ENCODE data around the gene DFFA. TPM values are rescaled to one million over a fixed set of nuclear protein-coding genes. Genes with fewer than 3 reads are reported as not detected.

Gene DFFA
- polyA plus RNA-seq, 4 donors = 8.9 to 30.3 (median 17.2) TPM

DNA sequence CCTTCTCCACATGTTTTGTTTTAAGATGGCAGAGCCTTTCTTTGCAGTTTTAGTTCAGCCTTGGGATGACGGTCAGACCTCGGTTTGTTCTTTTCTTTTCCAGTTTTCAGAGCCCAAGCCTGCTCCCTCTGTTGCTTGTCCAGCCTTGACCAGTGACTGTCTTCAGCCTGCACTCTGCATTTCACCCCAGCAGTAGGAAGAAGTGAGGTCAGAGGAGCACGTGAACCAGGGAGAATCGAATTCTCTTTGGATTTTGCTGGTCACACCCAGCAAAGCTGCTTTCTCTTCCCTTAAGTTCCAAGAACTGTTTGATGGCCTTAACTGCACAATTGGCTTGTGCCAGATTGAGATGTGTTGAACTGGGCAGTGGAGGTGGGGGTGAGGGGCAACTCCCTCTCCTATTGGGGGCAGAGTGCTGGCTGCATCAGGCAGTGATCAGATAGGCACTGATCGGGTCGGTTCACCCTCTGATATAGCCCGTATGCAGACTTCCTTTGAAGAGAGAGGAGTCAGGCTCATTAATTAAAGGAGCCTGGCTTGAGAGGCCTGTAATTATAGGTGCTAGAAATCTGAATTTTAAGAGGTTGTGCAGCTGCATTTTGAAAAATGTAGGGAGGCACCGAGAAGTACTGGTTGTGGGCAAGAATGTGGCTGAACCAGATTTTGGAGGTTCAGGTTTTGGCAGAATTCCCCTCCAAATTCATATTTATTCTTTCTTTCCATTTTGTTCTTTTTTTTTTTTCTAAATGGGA, 44.8 kb upstream of the DFFA start:
- FAIRE-seq (no peak), DNase-seq (no peak)
- H3K36me3 ChIP-seq (ENCODE audit: control insufficient read depth in 3 of 3, insufficient read depth in 2 of 3, low read depth in 1 of 3, low read length in 3 of 3) = peaks cover 0 to 24% (median 0%) of the 10 kb centered on the region in 3 donors
- no peak overlapping the region for H3K27ac ChIP-seq (ENCODE audit: low read depth in 1 of 3, low read length in 2 of 3)
- 58 to 68% (median 60%) methylated on average over 8 of the region's 8 CpGs for WGBS, 3 donors
- no peak overlapping the region for H3K4me3 ChIP-seq (ENCODE audit: low read depth in 1 of 3, low read length in 3 of 3)
- no peaks in the 10 kb centered on the region for H3K27me3 ChIP-seq (ENCODE audit: control insufficient read depth in 3 of 3, insufficient read depth in 3 of 3, low read length in 3 of 3)
- H3K4me1 ChIP-seq (ENCODE audit: control insufficient read depth in 3 of 3, insufficient read depth in 2 of 3, low read depth in 1 of 3, low read length in 2 of 3) = peaks cover 0 to 7% (median 0%) of the 10 kb centered on the region in 3 donors
- no peaks in the 10 kb centered on the region for H3K9me3 ChIP-seq (ENCODE audit: control insufficient read depth in 2 of 2, insufficient read depth in 1 of 2, low read depth in 1 of 2, low read length in 1 of 2)

DNA sequence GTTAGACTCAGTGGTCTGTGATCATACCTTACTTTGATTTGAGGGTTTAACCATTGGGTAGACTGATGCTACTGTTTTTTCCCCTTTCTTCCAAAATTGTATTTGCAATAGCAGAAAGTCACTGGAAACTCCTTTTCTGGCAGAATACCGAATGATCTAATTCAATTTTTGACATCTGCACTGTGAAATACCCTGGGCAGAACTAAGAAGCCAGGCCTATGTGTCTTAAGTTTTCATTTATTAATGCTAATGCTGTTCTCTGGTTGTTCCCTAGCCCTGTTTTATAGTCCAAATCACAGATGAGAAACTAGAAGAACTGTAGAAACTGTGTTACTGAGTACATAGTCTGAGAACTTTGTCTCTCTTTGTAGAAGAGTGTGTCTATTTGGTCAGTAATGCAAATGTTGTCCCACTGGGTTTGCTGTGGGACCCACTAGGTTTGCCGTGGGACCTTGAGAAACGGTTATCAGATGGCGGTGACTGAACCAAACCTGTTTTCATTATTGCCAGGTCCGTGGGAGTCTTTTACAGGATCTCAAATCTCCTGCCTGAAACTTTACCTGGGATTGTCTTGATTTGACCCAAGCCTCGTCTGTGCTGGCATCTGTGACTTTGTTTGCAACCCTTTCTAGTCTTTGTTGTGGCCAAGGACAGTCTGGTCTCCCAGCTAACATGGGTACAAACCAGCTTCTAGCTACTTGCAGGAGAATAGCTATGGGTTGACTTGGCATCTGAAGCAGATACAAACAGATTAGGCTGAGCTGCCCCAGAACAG, 43.8 kb upstream of the DFFA start:
- WGBS, 3 donors = 78 to 86% (median 86%) methylated on average over 6 of the region's 6 CpGs
- no peak for DNase-seq
- H3K27ac ChIP-seq (ENCODE audit: low read depth in 1 of 3, low read length in 2 of 3) = no peak overlapping the region
- no peak overlapping the region for H3K4me3 ChIP-seq (ENCODE audit: low read depth in 1 of 3, low read length in 3 of 3)
- no peak for FAIRE-seq
- peaks cover 0 to 27% (median 0%) of the 10 kb centered on the region in 3 donors for H3K36me3 ChIP-seq (ENCODE audit: control insufficient read depth in 3 of 3, insufficient read depth in 2 of 3, low read depth in 1 of 3, low read length in 3 of 3)
- no peaks in the 10 kb centered on the region for H3K9me3 ChIP-seq (ENCODE audit: control insufficient read depth in 2 of 2, insufficient read depth in 1 of 2, low read depth in 1 of 2, low read length in 1 of 2)
- H3K4me1 ChIP-seq (ENCODE audit: control insufficient read depth in 3 of 3, insufficient read depth in 2 of 3, low read depth in 1 of 3, low read length in 2 of 3) = peaks cover 0 to 17% (median 3%) of the 10 kb centered on the region in 3 donors
- no peaks in the 10 kb centered on the region for H3K27me3 ChIP-seq (ENCODE audit: control insufficient read depth in 3 of 3, insufficient read depth in 3 of 3, low read length in 3 of 3)

DNA sequence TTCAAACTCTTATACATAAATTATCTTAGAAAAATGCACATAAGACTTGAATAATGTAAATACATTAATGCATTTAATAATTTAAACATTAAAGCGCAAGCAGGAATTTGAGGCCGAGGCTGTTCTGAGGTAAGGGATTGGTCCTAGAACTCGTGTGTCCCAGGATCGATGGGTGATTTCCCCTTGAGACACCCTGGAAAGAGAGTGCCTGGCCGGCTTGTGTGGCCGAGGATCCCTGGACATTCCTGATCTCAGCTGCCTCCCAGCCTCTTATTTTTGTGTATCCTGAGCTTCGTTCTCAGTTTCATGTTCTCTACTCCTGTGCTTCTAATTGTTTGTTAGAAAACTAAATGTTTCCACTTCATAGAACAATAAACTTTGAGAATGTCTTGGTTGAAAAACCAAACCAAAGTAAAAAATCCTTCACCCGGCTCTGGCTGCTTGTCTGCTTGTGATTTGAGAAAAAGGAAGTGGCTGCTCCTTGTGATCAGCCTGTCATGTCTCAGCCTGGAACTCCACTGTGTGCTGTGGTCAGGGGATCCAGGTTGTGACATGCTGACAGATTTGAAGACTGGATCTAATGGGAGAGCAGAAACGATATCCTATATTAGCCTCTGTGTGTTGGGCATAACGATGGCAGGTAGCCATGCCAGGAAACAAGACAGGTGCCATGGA, 43.1 kb upstream of the DFFA start:
- no peak overlapping the region for H3K27ac ChIP-seq (ENCODE audit: low read depth in 1 of 3, low read length in 2 of 3)
- peaks cover 0 to 27% (median 0%) of the 10 kb centered on the region in 3 donors for H3K36me3 ChIP-seq (ENCODE audit: control insufficient read depth in 3 of 3, insufficient read depth in 2 of 3, low read depth in 1 of 3, low read length in 3 of 3)
- no peaks in the 10 kb centered on the region for H3K27me3 ChIP-seq (ENCODE audit: control insufficient read depth in 3 of 3, insufficient read depth in 3 of 3, low read length in 3 of 3)
- H3K4me1 ChIP-seq (ENCODE audit: control insufficient read depth in 3 of 3, insufficient read depth in 2 of 3, low read depth in 1 of 3, low read length in 2 of 3) = peaks cover 0 to 22% (median 7%) of the 10 kb centered on the region in 3 donors
- no peak overlapping the region for H3K4me3 ChIP-seq (ENCODE audit: low read depth in 1 of 3, low read length in 3 of 3)
- H3K9me3 ChIP-seq (ENCODE audit: control insufficient read depth in 2 of 2, insufficient read depth in 1 of 2, low read depth in 1 of 2, low read length in 1 of 2) = no peaks in the 10 kb centered on the region
- DNase-seq (no peak), FAIRE-seq (no peak)
- 75 to 85% (median 81%) methylated on average over 10 of the region's 10 CpGs for WGBS, 3 donors

DNA sequence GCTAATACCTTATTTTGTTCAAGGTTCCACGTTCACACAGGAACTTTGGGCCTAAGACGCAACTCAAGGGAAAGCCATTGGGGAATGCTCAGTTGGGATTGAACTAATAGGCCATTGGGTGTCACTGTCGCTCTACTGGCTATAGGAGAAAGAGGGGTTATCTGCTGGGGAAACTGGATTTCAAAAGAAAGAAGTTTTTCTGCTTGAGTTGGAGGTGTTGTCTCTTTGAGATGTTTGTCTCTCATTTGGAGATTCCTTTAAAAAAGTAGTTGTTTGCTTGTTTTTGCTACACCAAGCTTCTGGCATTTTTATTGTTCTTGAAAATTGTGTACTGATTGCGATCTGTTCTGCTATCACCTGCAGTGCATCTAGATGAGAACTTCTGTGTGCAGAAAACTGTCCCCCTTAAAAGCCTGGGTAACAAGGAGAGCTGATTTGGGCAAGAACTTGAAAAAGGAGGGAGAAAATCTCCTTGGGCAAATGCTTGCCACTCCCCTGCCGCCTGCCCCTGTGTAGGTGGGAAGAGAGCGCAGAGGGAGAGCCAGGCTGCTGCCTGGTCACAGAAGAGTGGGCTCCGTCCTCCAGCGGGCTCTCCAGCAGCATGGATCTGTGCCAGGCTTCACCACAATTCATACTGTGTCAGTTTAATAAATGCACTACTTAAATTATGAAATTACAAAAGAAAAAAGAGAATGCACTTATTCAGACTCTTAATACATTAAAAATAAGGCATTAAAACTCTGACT, 42.3 kb upstream of the DFFA start:
- DNase-seq = peak in 1 of 2 donors; percentile 22
- FAIRE-seq = no peak
- peaks cover 0 to 24% (median 13%) of the 10 kb centered on the region in 3 donors for H3K4me1 ChIP-seq (ENCODE audit: control insufficient read depth in 3 of 3, insufficient read depth in 2 of 3, low read depth in 1 of 3, low read length in 2 of 3)
- H3K27me3 ChIP-seq (ENCODE audit: control insufficient read depth in 3 of 3, insufficient read depth in 3 of 3, low read length in 3 of 3) = no peaks in the 10 kb centered on the region
- 82 to 87% (median 85%) methylated on average over 8 of the region's 8 CpGs for WGBS, 3 donors
- H3K36me3 ChIP-seq (ENCODE audit: control insufficient read depth in 3 of 3, insufficient read depth in 2 of 3, low read depth in 1 of 3, low read length in 3 of 3) = peaks cover 0 to 21% (median 0%) of the 10 kb centered on the region in 3 donors
- no peak overlapping the region for H3K27ac ChIP-seq (ENCODE audit: low read depth in 1 of 3, low read length in 2 of 3)
- H3K4me3 ChIP-seq (ENCODE audit: low read depth in 1 of 3, low read length in 3 of 3) = no peak overlapping the region
- no peaks in the 10 kb centered on the region for H3K9me3 ChIP-seq (ENCODE audit: control insufficient read depth in 2 of 2, insufficient read depth in 1 of 2, low read depth in 1 of 2, low read length in 1 of 2)

DNA sequence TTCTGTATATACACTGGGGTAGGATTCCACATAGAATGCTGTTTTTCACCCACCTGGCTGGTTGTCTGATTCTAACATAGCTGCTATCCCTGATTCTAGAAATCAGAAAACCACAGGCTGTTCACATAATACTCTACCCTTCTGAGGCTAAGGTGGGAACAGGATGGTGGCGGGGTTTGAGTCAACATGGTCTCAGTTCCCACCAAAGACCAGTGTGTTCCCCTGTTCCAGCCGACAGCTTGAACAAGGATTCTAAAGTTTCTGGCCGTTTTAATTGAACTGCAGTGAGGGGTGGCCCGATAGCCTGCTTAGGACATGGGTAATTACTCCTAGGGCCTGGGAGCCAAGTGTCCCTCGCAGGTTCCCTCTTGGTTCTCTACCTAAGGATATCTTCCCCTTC, 40.9 kb upstream of the DFFA start:
- Histone ChIP-seq H3K4me3 (ENCODE audit: low read depth in 1 of 3, low read length in 3 of 3) (no peak overlapping the region), H3K27me3 (ENCODE audit: control insufficient read depth in 3 of 3, insufficient read depth in 3 of 3, low read length in 3 of 3) (no peaks in the 10 kb centered on the region), H3K9me3 (ENCODE audit: control insufficient read depth in 2 of 2, insufficient read depth in 1 of 2, low read depth in 1 of 2, low read length in 1 of 2) (no peaks in the 10 kb centered on the region), H3K36me3 (ENCODE audit: control insufficient read depth in 3 of 3, insufficient read depth in 2 of 3, low read depth in 1 of 3, low read length in 3 of 3) (peaks cover 0 to 25% (median 0%) of the 10 kb centered on the region in 3 donors), H3K27ac (ENCODE audit: low read depth in 1 of 3, low read length in 2 of 3) (peak overlapping the region in 1 of 3 donors; percentile 32), H3K4me1 (ENCODE audit: control insufficient read depth in 3 of 3, insufficient read depth in 2 of 3, low read depth in 1 of 3, low read length in 2 of 3) (peaks cover 0 to 21% (median 13%) of the 10 kb centered on the region in 3 donors)
- DNase-seq (no peak), FAIRE-seq (no peak)
- 84 to 90% (median 85%) methylated on average over 5 of the region's 5 CpGs for WGBS, 3 donors

DNA sequence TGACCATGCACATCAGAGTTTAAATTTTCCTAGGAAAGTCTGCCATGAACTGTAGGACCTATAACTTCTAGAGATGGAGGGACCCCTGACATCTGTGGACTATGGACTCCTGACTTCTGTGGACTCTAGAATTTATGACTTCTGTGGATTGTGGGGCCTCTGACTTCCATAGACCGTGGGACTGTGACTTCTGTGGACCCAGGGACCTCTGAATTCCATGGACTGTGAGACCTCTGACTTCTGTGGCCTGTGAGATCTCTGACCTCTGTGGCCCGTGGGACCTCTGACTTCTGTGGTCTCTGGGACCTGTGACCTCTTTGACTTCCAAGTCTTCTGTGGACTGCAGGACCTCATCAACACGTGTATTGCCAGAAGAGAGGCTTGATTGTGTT, 39.2 kb upstream of the DFFA start:
- 20 to 47% (median 22%) methylated on average over 3 of the region's 3 CpGs for WGBS, 3 donors
- peaks cover 0 to 19% (median 13%) of the 10 kb centered on the region in 3 donors for H3K4me1 ChIP-seq (ENCODE audit: control insufficient read depth in 3 of 3, insufficient read depth in 2 of 3, low read depth in 1 of 3, low read length in 2 of 3)
- no peak for FAIRE-seq
- peak overlapping the region; percentile 8 to 72 (median 66) for H3K27ac ChIP-seq (ENCODE audit: low read depth in 1 of 3, low read length in 2 of 3)
- H3K27me3 ChIP-seq (ENCODE audit: control insufficient read depth in 3 of 3, insufficient read depth in 3 of 3, low read length in 3 of 3) = no peaks in the 10 kb centered on the region
- no peak for DNase-seq
- H3K9me3 ChIP-seq (ENCODE audit: control insufficient read depth in 2 of 2, insufficient read depth in 1 of 2, low read depth in 1 of 2, low read length in 1 of 2) = no peaks in the 10 kb centered on the region
- H3K36me3 ChIP-seq (ENCODE audit: control insufficient read depth in 3 of 3, insufficient read depth in 2 of 3, low read depth in 1 of 3, low read length in 3 of 3) = peaks cover 0 to 21% (median 0%) of the 10 kb centered on the region in 3 donors
- H3K4me3 ChIP-seq (ENCODE audit: low read depth in 1 of 3, low read length in 3 of 3) = no peak overlapping the region

DNA sequence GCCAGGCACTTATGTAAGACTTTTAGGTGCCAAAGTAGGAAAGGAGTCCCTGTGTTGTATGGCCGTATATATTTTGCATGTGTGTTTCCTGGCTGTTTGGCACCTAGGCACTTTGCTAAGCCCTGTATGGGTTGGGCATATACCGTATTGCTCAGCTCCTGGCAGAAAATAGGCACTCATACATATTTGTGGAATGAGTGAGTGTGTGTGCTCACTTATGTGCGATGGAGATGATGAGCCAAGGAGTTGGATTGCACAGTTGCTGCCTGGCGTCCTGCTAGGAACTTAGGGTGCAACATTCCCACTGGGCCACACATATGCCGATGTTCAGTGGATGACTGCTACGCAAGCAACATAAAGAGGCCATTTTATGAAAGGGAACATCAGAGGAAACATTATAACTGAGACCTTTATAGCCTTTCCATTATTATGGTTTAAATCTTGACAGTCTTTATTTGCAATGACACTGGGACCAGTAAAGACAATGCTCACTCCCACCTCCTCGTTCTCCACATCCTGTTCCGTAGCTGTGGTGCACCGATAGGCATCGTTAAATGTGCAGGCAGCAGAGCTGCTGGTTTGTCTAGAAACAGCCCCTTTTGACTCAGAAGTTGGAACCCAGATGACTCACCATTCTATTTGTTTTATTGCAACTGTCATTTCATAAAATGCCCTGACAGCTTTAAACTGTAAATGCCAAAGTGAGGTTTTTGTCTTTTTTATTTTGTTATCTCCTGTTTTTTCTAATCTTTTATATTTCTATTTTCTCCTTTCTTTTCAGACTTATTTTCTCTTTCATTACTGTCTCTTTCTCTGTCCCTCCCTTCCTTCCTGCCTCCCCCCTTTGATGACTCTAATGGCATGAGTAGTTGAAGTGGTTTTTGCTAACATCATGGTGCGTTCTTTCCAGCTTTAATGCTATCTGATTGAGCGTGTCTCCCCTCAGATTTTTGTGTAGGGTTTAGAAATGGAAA, 38.5 kb upstream of the DFFA start:
- 40 to 59% (median 52%) methylated on average over 12 of the region's 12 CpGs for WGBS, 3 donors
- peaks cover 0 to 21% (median 0%) of the 10 kb centered on the region in 3 donors for H3K36me3 ChIP-seq (ENCODE audit: control insufficient read depth in 3 of 3, insufficient read depth in 2 of 3, low read depth in 1 of 3, low read length in 3 of 3)
- H3K4me3 ChIP-seq (ENCODE audit: low read depth in 1 of 3, low read length in 3 of 3) = no peak overlapping the region
- no peaks in the 10 kb centered on the region for H3K9me3 ChIP-seq (ENCODE audit: control insufficient read depth in 2 of 2, insufficient read depth in 1 of 2, low read depth in 1 of 2, low read length in 1 of 2)
- DNase-seq (peak in 1 of 2 donors; percentile 56), FAIRE-seq (no peak)
- H3K27ac ChIP-seq (ENCODE audit: low read depth in 1 of 3, low read length in 2 of 3) = peak overlapping the region in 2 of 3 donors; percentile 66 to 72
- no peaks in the 10 kb centered on the region for H3K27me3 ChIP-seq (ENCODE audit: control insufficient read depth in 3 of 3, insufficient read depth in 3 of 3, low read length in 3 of 3)
- H3K4me1 ChIP-seq (ENCODE audit: control insufficient read depth in 3 of 3, insufficient read depth in 2 of 3, low read depth in 1 of 3, low read length in 2 of 3) = peaks cover 0 to 17% (median 13%) of the 10 kb centered on the region in 3 donors
